GM21367 (cell line): ENCODE data around the gene SAMD4A.

Experiments
- ATAC-seq: cut with Tn5 transposase; IDR thresholded peaks from one replicate; pipeline ENCODE4 v1.9.1; 2021; ENCODE audit not compliant: unreplicated experiment

The SAMD4A gene

DNA sequence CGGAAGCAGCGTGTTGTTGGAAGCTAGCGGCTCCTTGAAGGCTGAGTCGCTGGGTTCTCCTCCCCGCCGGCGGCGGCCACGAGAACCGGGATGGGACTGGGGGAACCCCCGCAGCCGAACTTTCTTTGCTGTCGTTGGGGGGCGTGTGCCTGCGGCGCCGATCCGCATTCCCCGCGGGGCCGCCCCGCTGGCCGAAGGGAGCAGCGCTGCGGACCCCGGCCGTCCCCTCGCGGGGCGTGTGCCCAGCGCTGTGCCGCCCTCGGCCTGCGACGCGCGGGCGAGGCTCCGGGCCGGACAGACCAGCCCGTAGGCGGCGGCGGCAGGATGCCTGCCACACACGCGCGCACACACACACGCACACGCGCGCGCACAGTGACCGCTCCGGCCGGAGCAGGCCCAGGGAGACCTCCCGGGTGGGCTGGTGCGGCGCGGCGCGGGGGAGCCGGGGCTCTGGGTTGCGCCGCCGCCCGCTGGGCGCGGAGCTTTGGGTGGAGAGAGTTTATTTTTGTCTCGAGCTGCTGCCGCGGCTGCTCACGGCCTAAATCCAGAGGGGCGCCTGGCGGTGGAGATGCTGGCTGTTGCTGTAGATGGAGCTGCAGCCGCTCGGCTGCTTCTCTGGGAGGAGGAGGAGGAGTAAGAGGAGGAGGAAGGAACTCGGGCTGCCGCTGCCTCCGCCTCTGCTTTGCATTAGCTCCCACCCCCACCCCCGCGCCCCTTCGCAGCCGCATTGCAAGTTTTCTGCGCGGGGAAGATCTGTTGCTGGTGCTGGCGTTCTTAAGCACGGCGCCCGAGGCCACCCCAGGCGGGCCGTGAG lies at the start of gene SAMD4A:
SAMD4A (plus strand) TSS at position 719 of the 814 bp plus-strand sequence. CDS start 789 bp downstream, outside the sequence.
- ATAC-seq: peak; percentile 33

- ATAC-seq: no peak
Observed at GRCh38 chr14:54524410-54524809, 42.5 kb upstream of the SAMD4A start.

GRCh38 chr14:54528973-54529372 lies 38.0 kb upstream of the SAMD4A start:
- no peak for ATAC-seq

DNA sequence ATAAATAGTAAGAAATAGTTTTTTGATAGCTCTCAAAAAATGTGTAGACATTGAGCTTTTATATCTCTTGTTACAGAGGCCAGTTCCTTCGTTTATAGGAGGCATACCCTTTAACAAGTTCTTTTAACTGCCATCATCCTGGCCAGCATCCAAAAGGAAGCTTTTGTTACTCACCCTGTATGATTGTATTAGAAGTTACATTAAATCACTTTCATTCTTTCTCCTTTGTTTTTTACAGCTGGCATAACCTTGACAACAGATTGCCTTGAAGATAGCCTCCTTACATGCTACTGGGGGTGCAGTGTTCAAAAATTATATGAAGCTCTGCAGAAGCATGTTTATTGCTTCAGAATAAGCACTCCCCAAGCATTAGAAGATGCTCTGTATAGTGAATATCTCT lies 37.1 kb upstream of the SAMD4A start:
- no peak for ATAC-seq

DNA sequence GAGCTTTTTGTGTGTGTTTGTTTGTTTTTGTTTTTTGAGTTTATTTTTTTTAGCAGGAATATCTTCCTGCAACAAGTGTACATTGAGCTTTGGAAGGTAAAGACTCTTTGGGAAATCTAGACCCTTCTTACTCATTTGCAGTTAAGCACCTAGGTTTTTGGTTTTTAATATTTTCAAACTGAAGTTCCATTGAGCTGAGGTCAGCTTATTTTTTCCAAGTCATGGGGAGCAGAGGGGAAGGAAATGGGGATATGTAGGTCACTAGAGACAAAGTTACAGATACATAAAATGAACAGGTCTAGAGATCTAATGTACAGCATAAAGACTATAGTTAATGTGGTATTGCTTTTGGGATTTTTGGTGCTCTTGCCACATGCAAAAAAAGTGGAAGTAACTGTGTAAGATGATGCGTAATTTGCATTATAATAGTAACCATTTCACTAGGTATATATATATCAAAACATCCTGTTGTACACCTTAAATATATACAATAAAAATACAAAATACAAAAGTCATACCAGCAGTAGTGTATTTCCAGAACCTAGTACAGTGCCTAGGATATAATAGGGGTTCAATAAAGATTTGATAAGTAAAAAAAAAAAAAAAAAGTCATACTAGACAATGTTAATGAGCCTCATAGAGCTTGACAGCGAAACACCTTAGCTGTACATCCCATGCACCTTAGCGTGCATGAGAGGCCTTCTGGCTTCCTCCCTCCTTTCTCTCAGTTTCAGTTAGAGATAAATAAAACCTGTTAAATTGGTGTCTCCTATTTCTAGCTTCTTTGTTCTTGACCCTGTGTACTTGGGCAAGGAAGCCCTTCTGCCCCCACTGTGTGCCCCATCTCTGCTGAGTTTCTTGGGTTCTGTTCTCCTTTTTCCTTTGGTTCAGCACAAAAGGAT lies 34.6 kb upstream of the SAMD4A start:
- peak; percentile 91 for ATAC-seq

DNA sequence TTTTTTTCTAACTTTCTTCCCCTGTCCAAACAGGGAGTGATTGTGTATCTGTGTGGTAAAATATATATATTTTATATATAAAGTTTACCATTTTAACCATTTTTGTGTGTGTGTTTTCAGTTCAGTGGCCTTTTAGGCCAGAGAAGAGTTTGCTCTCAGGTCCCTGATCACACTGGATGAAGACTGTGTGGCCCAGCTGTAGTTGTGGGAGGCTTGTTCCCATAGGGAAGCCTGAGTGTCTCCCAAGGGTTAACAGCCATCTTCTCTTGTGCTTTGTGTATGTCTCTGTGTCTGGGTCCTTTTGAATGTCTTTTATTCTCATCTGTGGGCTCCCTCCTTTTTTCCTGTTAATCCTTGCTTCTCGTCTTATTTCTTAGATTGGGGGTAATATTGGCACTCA lies 33.8 kb upstream of the SAMD4A start:
- no peak for ATAC-seq

GRCh38 chr14:54535126-54535525 lies 31.8 kb upstream of the SAMD4A start:
- no peak for ATAC-seq

DNA sequence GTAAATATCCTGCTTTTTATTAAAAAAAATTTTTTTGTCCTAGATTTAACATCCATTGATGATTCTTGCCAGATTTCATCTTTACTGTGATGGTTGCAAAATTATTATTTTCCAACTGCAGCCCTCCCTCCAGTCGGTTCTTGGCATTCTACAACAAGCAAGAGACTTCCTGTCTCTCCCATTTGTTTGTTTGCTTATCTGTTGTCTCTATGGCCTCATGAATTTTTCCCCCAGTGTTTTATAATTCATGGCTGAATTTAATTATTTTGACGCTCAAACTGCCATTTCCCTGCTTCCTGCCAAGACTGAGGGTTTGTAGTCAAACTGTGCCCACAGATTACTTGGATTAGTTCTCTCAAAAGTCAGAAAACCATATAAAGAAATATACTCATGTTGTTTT lies 31.3 kb upstream of the SAMD4A start:
- no peak for ATAC-seq

DNA sequence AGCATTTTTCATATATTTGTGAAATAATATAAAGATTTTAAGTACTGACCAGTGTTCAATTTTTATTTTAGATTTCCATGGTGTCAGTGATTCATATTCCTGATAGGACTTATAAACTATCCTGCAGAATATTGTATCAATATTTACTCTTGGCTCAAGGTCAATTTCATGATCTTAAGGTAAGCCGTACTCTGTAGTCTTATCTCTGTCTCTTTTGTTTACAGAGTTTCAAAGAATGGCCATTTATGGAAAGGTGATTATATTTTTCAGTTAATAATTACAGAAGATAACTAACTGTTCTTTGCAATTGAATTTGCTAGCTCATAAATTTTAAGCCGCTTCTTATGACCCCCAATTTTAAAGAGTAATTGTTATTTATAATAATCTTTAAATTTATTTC lies 29.3 kb upstream of the SAMD4A start:
- ATAC-seq: no peak

- no peak for ATAC-seq
Observed at GRCh38 chr14:54538055-54538454, 28.9 kb upstream of the SAMD4A start.

DNA sequence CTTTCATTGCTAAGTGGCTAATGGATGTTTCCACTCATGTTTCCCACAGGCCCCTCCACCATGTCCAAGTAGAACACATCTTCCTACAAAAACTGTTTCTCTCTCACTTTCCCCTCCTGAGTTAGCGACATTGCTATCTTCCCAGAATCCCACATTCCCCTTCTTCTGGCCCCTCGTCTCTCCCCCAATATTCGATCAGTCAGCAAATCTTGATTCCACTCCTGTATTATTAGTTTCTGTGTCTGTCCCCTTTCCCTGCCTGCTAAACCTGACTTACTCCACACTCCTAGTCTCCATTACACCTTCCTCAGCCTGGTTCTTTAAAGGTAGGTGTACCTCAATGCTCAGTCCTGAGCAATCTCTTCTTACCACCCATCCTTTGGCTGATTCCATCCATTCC lies 19.3 kb upstream of the SAMD4A start:
- ATAC-seq: no peak

DNA sequence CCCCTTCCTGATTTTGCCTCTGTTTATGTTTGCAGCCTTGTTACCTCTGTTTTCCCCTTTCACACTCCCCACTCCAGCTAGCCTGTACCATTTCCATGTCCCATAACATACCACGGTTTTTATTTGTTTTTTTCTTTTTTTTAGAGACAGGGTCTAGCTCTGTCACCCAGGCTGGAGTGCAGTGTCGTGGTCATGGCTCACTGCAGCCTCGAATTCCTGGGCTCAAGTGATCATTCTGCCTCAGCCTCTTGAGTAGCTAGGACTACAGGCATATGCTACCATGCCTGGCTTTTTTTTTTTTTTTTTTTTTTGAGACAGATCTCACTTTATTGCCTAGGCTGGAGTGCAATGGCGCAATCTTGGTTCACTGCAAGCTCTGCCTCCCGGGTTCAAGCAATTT lies 18.4 kb upstream of the SAMD4A start:
- ATAC-seq: no peak

- no peak for ATAC-seq
Observed at GRCh38 chr14:54549862-54550261, 17.1 kb upstream of the SAMD4A start.

DNA sequence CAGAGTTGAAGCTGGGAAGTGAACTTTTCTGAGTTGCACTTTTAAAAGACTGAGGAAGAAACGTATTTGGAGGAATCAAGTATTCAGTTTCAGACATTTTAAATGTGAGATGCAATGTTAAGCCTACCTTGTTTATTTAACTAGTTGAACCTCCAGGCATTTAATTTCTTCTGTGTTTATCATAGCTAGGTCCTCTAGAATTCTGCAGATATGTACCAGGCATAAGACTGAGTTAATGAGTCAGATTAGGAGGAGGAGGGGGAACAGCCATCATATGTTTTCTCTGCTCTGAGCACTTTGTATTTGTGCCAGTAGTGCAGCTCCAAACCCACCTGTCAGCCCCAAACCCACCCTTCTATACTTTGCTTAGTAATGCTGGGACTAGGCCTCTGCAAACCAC lies 16.4 kb upstream of the SAMD4A start:
- no peak for ATAC-seq

DNA sequence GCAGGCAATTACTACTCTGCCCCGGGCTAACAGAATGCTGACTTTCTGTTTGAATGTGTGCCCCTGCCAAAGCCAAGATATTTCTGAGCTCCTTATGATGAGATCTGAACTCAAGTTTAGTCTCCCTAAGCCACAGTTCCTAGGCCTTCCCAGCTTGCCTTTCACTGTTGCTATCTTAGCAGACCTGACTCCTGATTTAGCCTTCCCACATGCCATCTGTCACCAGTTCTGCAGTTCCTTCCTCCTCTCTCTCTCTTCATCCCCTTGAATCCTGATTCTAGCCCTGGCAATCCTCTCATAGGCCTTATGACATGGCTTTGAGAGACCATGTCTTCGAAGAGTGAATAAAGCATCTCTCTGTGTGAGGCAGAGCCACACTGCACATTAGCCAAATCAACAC lies 12.5 kb upstream of the SAMD4A start:
- ATAC-seq: no peak

- no peak for ATAC-seq
Observed at GRCh38 chr14:54555651-54556050, 11.3 kb upstream of the SAMD4A start.

GRCh38 chr14:54556535-54556934 lies 10.4 kb upstream of the SAMD4A start:
- ATAC-seq: no peak

GRCh38 chr14:54562334-54562733 lies 4.6 kb upstream of the SAMD4A start:
- ATAC-seq: no peak

DNA sequence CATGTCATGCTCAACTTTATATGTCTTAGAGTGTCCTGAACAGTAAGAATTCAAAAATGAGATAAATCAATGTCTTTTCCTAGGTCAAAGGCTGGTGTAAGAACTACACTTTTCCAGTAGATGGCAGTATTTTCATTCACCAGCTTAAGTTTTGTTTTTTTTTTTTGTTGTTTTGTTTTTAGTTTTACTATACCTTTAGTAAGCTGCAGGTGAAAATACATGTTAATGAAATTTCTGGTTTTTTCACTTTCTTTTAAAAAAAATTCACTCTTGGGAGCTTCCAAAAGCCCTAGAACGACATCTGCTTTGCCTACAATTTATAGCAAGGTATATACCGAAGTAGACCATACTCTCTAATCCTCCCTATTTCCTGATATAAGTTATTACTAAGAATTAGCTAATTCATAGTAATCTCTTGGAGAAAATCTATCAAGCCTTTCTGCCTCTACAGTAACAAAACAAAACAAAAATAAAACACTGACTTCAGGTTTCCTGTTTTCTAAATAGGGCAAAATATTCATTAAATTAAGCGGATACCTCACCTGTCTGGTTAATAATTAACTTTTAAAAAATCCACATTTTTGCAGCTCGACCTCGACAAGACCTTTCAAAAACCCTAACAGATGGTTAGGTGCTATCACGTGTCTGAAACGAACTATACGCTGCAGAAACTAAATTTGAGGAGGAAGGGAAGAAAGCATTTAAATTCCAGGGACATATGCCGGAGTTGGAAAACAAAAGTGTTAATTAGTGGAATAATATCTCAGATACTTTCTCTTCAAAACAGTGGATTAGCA lies 2.7 kb upstream of the SAMD4A start:
- no peak for ATAC-seq

GRCh38 chr14:54564868-54565784 lies 1.8 kb upstream of the SAMD4A start:
- no peak for ATAC-seq
